K562 (cell line): ENCODE measurements around the gene PDE9A. TPM values are rescaled to one million over a fixed set of nuclear protein-coding genes. Genes with fewer than 3 reads are reported as not detected.

ENCODE experiments used
- ATAC-seq: fragments of 200-7000 bp; cut with Tn5 transposase; 3 replicates; pipeline ENCODE4 v1.9.1; 2020; ENCODE audit warnings: moderate library complexity
- BruUV-seq: library from RNA; stranded (reverse); fragments of 400-500 nt; replicated peaks from 2 replicates; lab custom pipeline; 2021; lab: Mats Ljungman, UMichigan
- CTCF ChIA-PET: fragments of 300-600 bp; formaldehyde crosslinking; extraction: SDS; loops from one replicate; lab custom pipeline; 2021; ENCODE audit warnings: low intra/inter-chr PET ratio; lab: Yijun Ruan, JAX
- POLR2A ChIA-PET: fragments of 300-600, 350-650 bp; sonication (Branson Sonifier 250); formaldehyde crosslinking; extraction: SDS; loops from one replicate; lab custom pipeline; 2021; ENCODE audit warnings: antibody characterized with exemption, inconsistent platforms; lab: Yijun Ruan, JAX
- DNase-seq, 4 experiments: peaks; one replicate each; pipeline versions ENCODE4 v3.0.0 to v3.0.0-alpha.2; 2011 to 2018; ENCODE audit warnings: low spot score in 3 of 4, mixed read lengths in 3 of 4; ENCODE audit errors: extremely low read depth in 1 of 4
- FAIRE-seq: peaks from 2 replicates; lab custom pipeline; 2011; peaks lifted over from hg19 to GRCh38; lab: Jason Lieb, UNC
- H2AFZ ChIP-seq: 2 replicates; pipeline ENCODE4 v1.6.0; 2011; ENCODE audit warnings: low read depth, low read length, control low read depth, inconsistent platforms
- H3K27ac ChIP-seq: fragments of 200-600 bp; 3 replicates; pipeline ENCODE4 v1.8.0; 2011; ENCODE audit warnings: low read depth, mild to moderate bottlenecking, control low read depth, inconsistent platforms, low read length, moderate library complexity, mixed read lengths; ENCODE audit errors: extremely low read depth
- H3K27me3 ChIP-seq, 2 experiments: fragments of 300-600 bp in 1 of 2; 2 replicates in 1 of 2; 3 replicates in 1 of 2; pipeline versions ENCODE4 v1.6.0 to v1.8.0; 2011; ENCODE audit warnings: inconsistent platforms in 2 of 2, low read length in 2 of 2, mild to moderate bottlenecking in 1 of 2, mixed read lengths in 1 of 2, moderate library complexity in 1 of 2; ENCODE audit not compliant: control insufficient read depth in 2 of 2, insufficient read depth in 2 of 2
- H3K36me3 ChIP-seq: fragments of 300-600 bp; 3 replicates; pipeline ENCODE4 v1.8.0; 2011; ENCODE audit warnings: mild to moderate bottlenecking, low read length, inconsistent platforms; ENCODE audit not compliant: control insufficient read depth, insufficient read depth
- H3K4me1 ChIP-seq, 2 experiments: fragments of 200-600 bp in 1 of 2; replicated peaks in 1 of 2; 2 replicates in 1 of 2; 3 replicates in 1 of 2; pipeline versions ENCODE4 v1.5.1 to v1.8.0; 2011; ENCODE audit warnings: inconsistent platforms in 2 of 2, low read length in 2 of 2, mild to moderate bottlenecking in 1 of 2, mixed read lengths in 1 of 2, moderate library complexity in 1 of 2; ENCODE audit not compliant: control insufficient read depth in 2 of 2, insufficient read depth in 2 of 2
- H3K4me2 ChIP-seq: 2 replicates; pipeline ENCODE4 v1.6.1; 2011; ENCODE audit warnings: low read length, control low read depth, inconsistent platforms, mixed read lengths; ENCODE audit not compliant: insufficient read depth
- H3K4me3 ChIP-seq: fragments of 200-600 bp; sonication (generic), shearing (Covaris generic); 2 replicates; pipeline ENCODE4 v1.5.1; 2016; ENCODE audit warnings: control low read depth, inconsistent platforms
- H3K79me2 ChIP-seq: fragments of 200-600 bp; 3 replicates; pipeline ENCODE4 v1.8.0; 2011; ENCODE audit warnings: low read length, inconsistent platforms; ENCODE audit not compliant: control insufficient read depth, insufficient read depth
- H3K9ac ChIP-seq, 2 experiments: 2 replicates each; pipeline versions ENCODE4 v1.6.0 to v1.6.1; 2011; ENCODE audit warnings: low read depth in 2 of 2, low read length in 2 of 2, control low read depth in 1 of 2, inconsistent platforms in 1 of 2, mild to moderate bottlenecking in 1 of 2, mixed read lengths in 1 of 2; ENCODE audit not compliant: insufficient read depth in 1 of 2
- H3K9me1 ChIP-seq: one replicate; pipeline ENCODE4 v1.6.0; 2011; ENCODE audit warnings: inconsistent platforms, mild to moderate bottlenecking, low read length, moderate library complexity; ENCODE audit not compliant: control insufficient read depth, insufficient read depth
- H3K9me3 ChIP-seq: replicated peaks from 2 replicates; pipeline ENCODE4 v1.5.1; 2011; ENCODE audit warnings: low read depth, low read length, inconsistent platforms; ENCODE audit not compliant: control insufficient read depth, insufficient read depth
- H4K20me1 ChIP-seq: replicated peaks from 2 replicates; pipeline ENCODE4 v1.6.1; 2011; ENCODE audit warnings: low read length, inconsistent platforms, mixed read lengths; ENCODE audit not compliant: control insufficient read depth, insufficient read depth
- BACH1 ChIP-seq: fragments of 200-800 bp; sonication (Bioruptor generic); IDR thresholded peaks from 2 replicates; pipeline ENCODE4 v1.6.1; 2016; ENCODE audit warnings: missing genetic modification characterization, missing compliant biosample characterization
- CBX3 ChIP-seq, 2 experiments: IDR thresholded peaks; 1 replicate in 1 of 2; 2 replicates in 1 of 2; pipeline ENCODE4 v1.6.1; 2012; ENCODE audit warnings: inconsistent platforms in 2 of 2, low read length in 2 of 2, borderline replicate concordance in 1 of 2, control low read depth in 1 of 2
- CLOCK ChIP-seq: fragments of 250-450 bp; sonication (Bioruptor Pico); IDR thresholded peaks from 2 replicates; pipeline ENCODE4 v1.4.0; 2020; ENCODE audit warnings: mild to moderate bottlenecking, moderate library complexity, borderline replicate concordance
- HNRNPK ChIP-seq: fragments of 200-400 bp; formaldehyde crosslinking; IDR thresholded peaks from one replicate; pipeline ENCODE4 v1.6.1; 2018; ENCODE audit warnings: mild to moderate bottlenecking, low read depth, low read length; ENCODE audit not compliant: poor library complexity, severe bottlenecking
- HOXB6 ChIP-seq: fragments of 250-450 bp; sonication (Bioruptor Pico); IDR thresholded peaks from 2 replicates; pipeline ENCODE4 v1.5.1; 2022; ENCODE audit warnings: mild to moderate bottlenecking, borderline replicate concordance
- PCBP1 ChIP-seq: fragments of 200-400 bp; formaldehyde crosslinking; IDR thresholded peaks from 2 replicates; pipeline ENCODE4 v1.6.1; 2018; ENCODE audit warnings: mild to moderate bottlenecking, low read depth, low read length; ENCODE audit not compliant: poor library complexity, severe bottlenecking
- PPARD ChIP-seq: fragments of 250-450 bp; sonication (Bioruptor Pico); IDR thresholded peaks from 2 replicates; pipeline ENCODE4 v1.8.0; 2022; ENCODE audit warnings: inconsistent platforms, mild to moderate bottlenecking, moderate library complexity
- SRSF3 ChIP-seq: fragments of 200-400 bp; formaldehyde crosslinking; IDR thresholded peaks from 2 replicates; pipeline ENCODE4 v1.6.1; 2016; ENCODE audit warnings: mild to moderate bottlenecking, low read length, moderate library complexity; ENCODE audit not compliant: insufficient read depth
- TAF9B ChIP-seq: fragments of 450-650 bp; IDR thresholded peaks from 2 replicates; pipeline ENCODE4 v1.6.1; 2018; ENCODE audit warnings: mild to moderate bottlenecking; ENCODE audit not compliant: partially characterized antibody
- ZBTB17 ChIP-seq: fragments of 450-650 bp; formaldehyde crosslinking; IDR thresholded peaks from 2 replicates; pipeline ENCODE4 v1.4.0; 2020; ENCODE audit warnings: mild to moderate bottlenecking
- ZNF76 ChIP-seq: fragments of 250-450 bp; sonication (Bioruptor Pico); IDR thresholded peaks from 2 replicates; pipeline ENCODE4 v1.4.0; 2020; ENCODE audit warnings: mild to moderate bottlenecking, moderate library complexity, borderline replicate concordance
- WGBS: fragments of 100-300 bp; shearing (Covaris generic); methylation state at CpG from one replicate; pipeline ENCODE4 v1.1.6; 2016; ENCODE audit warnings: low coverage, mixed read lengths; ENCODE audit not compliant: insufficient coverage; ENCODE audit errors: missing lambda C conversion rate; 5-methylcytosine and 5-hydroxymethylcytosine counted together
- in situ Hi-C: fragments of 300-500 bp; cut with MboI; formaldehyde crosslinking; loops from 4 replicates; pipeline ENCODE4 v1.15.0; 2018; ENCODE audit warnings: inconsistent platforms, mixed read lengths
- intact Hi-C: fragments of 100-400 bp; cut with micrococcal nuclease; formaldehyde crosslinking; loops from 2 replicates; pipeline ENCODE4 v1.14.2; 2022
- polyA plus RNA-seq, 8 experiments: library from polyadenylated mRNA; depleted of rRNA in 4 of 8; stranded (reverse) in 5 of 8; unstranded in 3 of 8; fragments of >200 nt; fragmentation: Nextera tagmentation in 2 of 8; fragmentation: Illumina TruSeq in 1 of 8; extraction: Ambion mirVana in 2 of 8; extraction: Trizol in 1 of 8; gene quantifications; 2 replicates each; pipeline versions ENCODE4 v1.2.1 to v1.2.3, GENCODE V29; 2011 to 2014; ENCODE audit warnings: inconsistent platforms in 1 of 8, missing spikeins in 1 of 8
- total RNA-seq, 7 experiments: library from RNA; depleted of rRNA in 6 of 7; stranded (reverse); fragments of >200 nt in 6 of 7; fragmentation: Illumina TruSeq in 2 of 7; extraction: Trizol in 2 of 7; gene quantifications; 2 replicates each; pipeline versions ENCODE4 v1.2.1 to v1.2.3, GENCODE V29; 2011 to 2021; ENCODE audit warnings: low replicate concordance in 1 of 7
- TF ChIP-seq, protein P1 (sequence below), 2 experiments: fragments of 450-650 bp; formaldehyde crosslinking in 1 of 2; IDR thresholded peaks; 2 replicates each; pipeline versions ENCODE4 v1.4.0 to v1.6.1; 2014 to 2020; ENCODE audit warnings: mild to moderate bottlenecking in 2 of 2, borderline replicate concordance in 1 of 2, low read depth in 1 of 2

The PDE9A gene
- total and polyA plus RNA-seq, 9 of the 15 experiments (the other 6 are each of a cell fraction or from before 2014, with no cell fraction given) = 0.07 to 0.27 TPM; not detected in 7

GRCh38 chr21:42702720-42703119 is 49.3 kb downstream of the PDE9A start:
- Histone ChIP-seq H3K4me2 (no peak overlapping the region), H3K4me1 (no peaks in the 10 kb centered on the region; a peak in 1 of 5 replicates), H3K9me3 (no peaks in the 10 kb centered on the region), H2AFZ (no peak overlapping the region), H3K27ac (no peak overlapping the region), H3K79me2 (no peaks in the 10 kb centered on the region), H3K9ac (no peak overlapping the region), H3K4me3 (no peak overlapping the region), H3K27me3 (peaks cover 48 to 61% of the 10 kb centered on the region in 2 experiments), H3K36me3 (no peaks in the 10 kb centered on the region), H3K9me1 (no peaks in the 10 kb centered on the region), H4K20me1 (no peaks in the 10 kb centered on the region)
- 4% methylated on average over 9 of the region's 9 CpGs for WGBS
- intact Hi-C loops (loop anchor here (10.0 kb wide), 1 partner anchor 72 kb away; no protein-coding TSS in a partner anchor), in situ Hi-C loops (no loop called here)
- DNase-seq (no peak), ATAC-seq (no peak), FAIRE-seq (no peak)
- POLR2A ChIA-PET = no interaction called here
- BruUV-seq = no TSS peak
- CTCF ChIA-PET = no interaction called here
- no peak for TF ChIP-seq CBX3 (IDR thresholded peaks at IDR 0.05; ENCODE audit: borderline replicate concordance in 1 of 2, low read length in 2 of 2)
- TF ChIP-seq SRSF3 = no peak
- TF ChIP-seq HNRNPK = no peak
- TF ChIP-seq HOXB6 (CRISPR knock-in tag) = no peak
- TF ChIP-seq CLOCK = no peak
- no peak for TF ChIP-seq TAF9B
- TF ChIP-seq ZNF76 (CRISPR knock-in tag) = no peak
- TF ChIP-seq ZBTB17 = no peak
- TF ChIP-seq PCBP1 = no peak
- TF ChIP-seq, protein P1, sequence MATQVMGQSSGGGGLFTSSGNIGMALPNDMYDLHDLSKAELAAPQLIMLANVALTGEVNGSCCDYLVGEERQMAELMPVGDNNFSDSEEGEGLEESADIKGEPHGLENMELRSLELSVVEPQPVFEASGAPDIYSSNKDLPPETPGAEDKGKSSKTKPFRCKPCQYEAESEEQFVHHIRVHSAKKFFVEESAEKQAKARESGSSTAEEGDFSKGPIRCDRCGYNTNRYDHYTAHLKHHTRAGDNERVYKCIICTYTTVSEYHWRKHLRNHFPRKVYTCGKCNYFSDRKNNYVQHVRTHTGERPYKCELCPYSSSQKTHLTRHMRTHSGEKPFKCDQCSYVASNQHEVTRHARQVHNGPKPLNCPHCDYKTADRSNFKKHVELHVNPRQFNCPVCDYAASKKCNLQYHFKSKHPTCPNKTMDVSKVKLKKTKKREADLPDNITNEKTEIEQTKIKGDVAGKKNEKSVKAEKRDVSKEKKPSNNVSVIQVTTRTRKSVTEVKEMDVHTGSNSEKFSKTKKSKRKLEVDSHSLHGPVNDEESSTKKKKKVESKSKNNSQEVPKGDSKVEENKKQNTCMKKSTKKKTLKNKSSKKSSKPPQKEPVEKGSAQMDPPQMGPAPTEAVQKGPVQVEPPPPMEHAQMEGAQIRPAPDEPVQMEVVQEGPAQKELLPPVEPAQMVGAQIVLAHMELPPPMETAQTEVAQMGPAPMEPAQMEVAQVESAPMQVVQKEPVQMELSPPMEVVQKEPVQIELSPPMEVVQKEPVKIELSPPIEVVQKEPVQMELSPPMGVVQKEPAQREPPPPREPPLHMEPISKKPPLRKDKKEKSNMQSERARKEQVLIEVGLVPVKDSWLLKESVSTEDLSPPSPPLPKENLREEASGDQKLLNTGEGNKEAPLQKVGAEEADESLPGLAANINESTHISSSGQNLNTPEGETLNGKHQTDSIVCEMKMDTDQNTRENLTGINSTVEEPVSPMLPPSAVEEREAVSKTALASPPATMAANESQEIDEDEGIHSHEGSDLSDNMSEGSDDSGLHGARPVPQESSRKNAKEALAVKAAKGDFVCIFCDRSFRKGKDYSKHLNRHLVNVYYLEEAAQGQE (IDR thresholded peaks at IDR 0.05; ENCODE audit: borderline replicate concordance) = no peak
- TF ChIP-seq, protein P1 (CRISPR knock-in tag; IDR thresholded peaks at IDR 0.05; ENCODE audit: low read depth) = no peak
- TF ChIP-seq PPARD (CRISPR knock-in tag) = no peak
- TF ChIP-seq BACH1 (tag) = no peak
